AG09309 (cell line): Measurements from ENCODE around the gene TMEM147.

Experiments used
- DNase-seq: peaks from one replicate; pipeline ENCODE4 v3.0.0-alpha.2; 2010; ENCODE audit warnings: low read depth
- H3K4me3 ChIP-seq: 2 replicates; pipeline ENCODE4 v1.5.1; 2011; ENCODE audit warnings: mild to moderate bottlenecking, low read depth, low read length, moderate library complexity; ENCODE audit not compliant: control insufficient read depth
- CTCF ChIP-seq: IDR thresholded peaks from 2 replicates; pipeline ENCODE4 v1.5.1; 2011; ENCODE audit warnings: mild to moderate bottlenecking, low read depth, low read length, inconsistent platforms; ENCODE audit not compliant: insufficient read depth, control insufficient read depth; ENCODE audit errors: missing control alignments

Gene TMEM147

GRCh38 chr19:35557539-35558399, 12.3 kb downstream of the TMEM147 start:
- DNase-seq: no peak
- H3K4me3 ChIP-seq: peak overlapping the region; percentile 26
- TF ChIP-seq CTCF: no peak

DNA sequence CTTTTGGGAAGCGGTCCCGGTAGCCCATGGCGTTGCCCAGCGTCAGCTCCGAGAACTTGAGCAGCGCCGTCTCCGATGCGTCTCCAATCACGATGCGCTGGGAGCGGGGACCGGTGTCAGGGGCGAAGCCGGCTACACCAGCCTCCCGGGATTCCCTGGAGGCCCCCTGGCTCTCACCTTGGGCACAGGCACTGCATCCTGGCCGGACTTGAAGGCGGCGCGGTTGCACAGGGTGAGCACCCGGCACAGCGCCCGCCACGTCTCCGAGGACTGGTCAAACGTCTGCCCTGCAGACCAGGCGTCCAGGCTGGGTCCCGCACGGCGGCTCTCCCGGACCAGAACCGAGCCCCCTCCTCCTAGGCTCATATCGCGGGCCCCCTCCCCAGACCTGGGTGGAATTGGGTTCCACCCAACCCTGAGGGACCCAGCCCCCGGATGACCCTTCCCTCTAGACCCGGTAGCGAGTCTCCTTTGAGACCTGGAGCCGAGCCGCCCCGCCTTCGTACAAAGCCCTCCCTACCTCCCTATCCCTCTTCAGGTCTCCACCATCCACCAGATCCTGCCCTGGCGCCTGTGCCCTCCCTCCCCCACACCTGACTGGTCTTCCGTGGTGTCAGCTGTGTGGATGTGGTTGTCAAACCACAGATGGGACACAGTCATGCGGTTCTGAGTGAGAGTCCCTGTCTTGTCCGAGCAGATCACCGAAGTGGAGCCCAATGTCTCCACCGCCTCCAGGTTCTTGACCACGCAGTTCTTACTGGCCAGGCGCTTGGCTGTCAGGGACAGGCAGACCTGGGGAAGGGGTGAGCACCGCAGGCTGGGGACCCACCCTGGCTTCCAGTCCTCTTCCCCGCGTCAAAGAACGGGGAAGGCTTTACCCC, 13.2 kb downstream of the TMEM147 start:
- TF ChIP-seq CTCF: no peak
- H3K4me3 ChIP-seq: no peak overlapping the region
- no peak for DNase-seq

GRCh38 chr19:35559281-35559659, 13.8 kb downstream of the TMEM147 start:
- DNase-seq: no peak
- TF ChIP-seq CTCF: no peak
- no peak overlapping the region for H3K4me3 ChIP-seq

GRCh38 chr19:35559781-35560180, 14.4 kb downstream of the TMEM147 start:
- no peak overlapping the region for H3K4me3 ChIP-seq
- TF ChIP-seq CTCF: no peak
- no peak for DNase-seq

DNA sequence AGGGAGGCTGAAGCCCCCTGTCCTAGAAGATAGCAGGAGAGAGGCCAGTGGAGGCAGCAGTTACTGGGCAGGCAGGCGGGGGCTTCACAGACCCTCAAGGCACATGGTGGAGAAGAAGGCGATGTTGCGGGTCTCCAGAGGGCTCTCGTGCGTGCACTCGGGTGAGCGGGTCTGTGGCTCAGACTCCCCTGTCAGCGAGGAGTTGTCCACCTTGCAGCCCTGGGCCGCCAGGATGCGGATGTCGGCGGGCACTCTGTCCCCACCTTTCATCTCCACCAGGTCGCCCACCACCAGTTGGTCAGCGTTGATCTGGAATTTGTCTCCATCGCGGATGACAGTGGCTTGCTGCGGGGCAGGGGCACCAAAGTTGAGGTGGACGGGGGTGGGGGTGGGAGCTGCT, 14.8 kb downstream of the TMEM147 start:
- no peak for TF ChIP-seq CTCF
- H3K4me3 ChIP-seq: no peak overlapping the region

DNA sequence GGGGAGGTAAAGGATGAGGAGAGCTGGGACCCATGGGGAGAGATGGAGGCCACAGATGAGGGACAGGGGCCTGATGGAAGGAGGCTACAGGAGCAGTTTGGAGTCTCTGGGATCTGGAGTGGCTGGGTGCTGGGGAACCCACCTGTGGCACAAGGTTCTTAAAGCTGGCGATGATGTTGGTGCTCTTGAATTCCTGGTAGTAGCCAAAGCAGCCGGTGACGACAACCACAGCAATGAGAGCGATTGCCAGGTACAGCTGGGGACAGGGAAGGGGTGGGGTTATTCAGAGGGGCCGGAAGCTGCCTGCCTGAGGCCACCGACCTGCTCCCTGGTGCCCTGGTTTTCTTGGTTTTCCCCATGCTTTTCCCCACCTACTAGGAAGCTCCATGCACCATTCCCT, 15.3 kb downstream of the TMEM147 start:
- H3K4me3 ChIP-seq: no peak overlapping the region
- no peak for DNase-seq
- TF ChIP-seq CTCF: no peak

More for the DNA sequence above, 14.8 kb downstream of the TMEM147 start:
- DNase-seq: no peak
